ENCODE results near the gene ANO9.

ANO9 gene

DNA sequence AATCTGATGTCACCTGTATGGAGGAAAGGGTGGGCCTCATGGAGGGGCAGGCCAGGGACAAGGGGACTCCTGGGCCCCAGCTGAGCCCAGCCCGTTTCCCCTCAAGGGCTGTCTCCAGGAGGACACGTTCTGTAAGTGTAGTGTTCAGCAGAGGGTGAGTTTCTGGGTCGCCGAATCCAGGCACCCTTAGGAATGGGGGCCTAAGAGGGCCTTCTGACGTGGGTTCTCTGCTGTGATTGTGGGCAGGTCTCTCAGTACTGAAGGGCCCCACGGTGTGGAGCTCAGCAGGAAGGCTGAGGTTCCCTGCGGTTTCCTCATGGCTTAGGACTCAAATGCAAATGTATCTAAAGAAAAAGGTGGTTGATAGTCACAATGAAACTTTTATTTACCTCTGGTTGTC, 14.7 kb upstream of the ANO9 start:
- H3K36me3 ChIP-seq (ENCODE audit: control insufficient read depth, insufficient read depth, low read length), result peaks cover 14% of the 10 kb centered on the region
- no peaks in the 10 kb centered on the region for H3K27me3 ChIP-seq (replicated peaks; ENCODE audit: control insufficient read depth, insufficient read depth, low read length)
- no peak overlapping the region for H3K4me3 ChIP-seq (replicated peaks; ENCODE audit: low read depth, low read length)
- TF ChIP-seq CTCF (IDR thresholded peaks at IDR 0.05; ENCODE audit: insufficient read depth, low read length, poor library complexity, severe bottlenecking), result no peak
- DNase-seq (ENCODE audit: extremely low read depth, insufficient read length), result no peak

DNA sequence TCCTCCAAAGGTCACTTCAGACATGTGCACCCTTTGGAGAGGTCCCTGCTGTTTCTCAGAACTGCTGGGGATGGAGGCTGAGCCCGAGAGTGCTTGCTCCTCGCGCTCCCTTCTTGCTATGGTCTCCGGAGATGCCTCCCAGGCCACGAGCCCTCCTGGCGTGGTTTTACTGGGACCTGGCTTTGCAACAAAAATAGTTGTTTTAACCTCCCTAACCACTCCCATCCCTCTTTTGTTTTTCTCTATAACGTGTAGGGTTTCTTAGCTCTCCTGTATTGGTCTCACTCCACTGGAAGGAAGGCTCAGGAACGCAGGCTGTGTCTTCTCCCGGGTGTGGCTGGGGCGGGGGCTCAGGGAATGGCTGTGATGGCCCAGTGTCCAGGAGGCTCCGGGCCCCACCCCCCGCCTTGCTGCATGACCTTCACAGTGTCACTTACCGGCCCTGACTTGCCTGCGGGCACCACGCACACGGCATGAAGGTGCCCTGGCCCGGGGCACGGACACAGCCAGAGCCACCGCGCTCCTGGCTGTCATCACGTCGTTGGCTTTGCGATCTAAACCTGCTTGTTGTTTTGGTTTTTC, 13.8 kb upstream of the ANO9 start:
- H3K27me3 ChIP-seq (replicated peaks; ENCODE audit: control insufficient read depth, insufficient read depth, low read length), result no peaks in the 10 kb centered on the region
- TF ChIP-seq CTCF (IDR thresholded peaks at IDR 0.05; ENCODE audit: insufficient read depth, low read length, poor library complexity, severe bottlenecking), result no peak
- DNase-seq (ENCODE audit: extremely low read depth, insufficient read length), result no peak
- H3K36me3 ChIP-seq (ENCODE audit: control insufficient read depth, insufficient read depth, low read length), result peaks cover 10% of the 10 kb centered on the region
- H3K4me3 ChIP-seq (replicated peaks; ENCODE audit: low read depth, low read length), result no peak overlapping the region

DNA sequence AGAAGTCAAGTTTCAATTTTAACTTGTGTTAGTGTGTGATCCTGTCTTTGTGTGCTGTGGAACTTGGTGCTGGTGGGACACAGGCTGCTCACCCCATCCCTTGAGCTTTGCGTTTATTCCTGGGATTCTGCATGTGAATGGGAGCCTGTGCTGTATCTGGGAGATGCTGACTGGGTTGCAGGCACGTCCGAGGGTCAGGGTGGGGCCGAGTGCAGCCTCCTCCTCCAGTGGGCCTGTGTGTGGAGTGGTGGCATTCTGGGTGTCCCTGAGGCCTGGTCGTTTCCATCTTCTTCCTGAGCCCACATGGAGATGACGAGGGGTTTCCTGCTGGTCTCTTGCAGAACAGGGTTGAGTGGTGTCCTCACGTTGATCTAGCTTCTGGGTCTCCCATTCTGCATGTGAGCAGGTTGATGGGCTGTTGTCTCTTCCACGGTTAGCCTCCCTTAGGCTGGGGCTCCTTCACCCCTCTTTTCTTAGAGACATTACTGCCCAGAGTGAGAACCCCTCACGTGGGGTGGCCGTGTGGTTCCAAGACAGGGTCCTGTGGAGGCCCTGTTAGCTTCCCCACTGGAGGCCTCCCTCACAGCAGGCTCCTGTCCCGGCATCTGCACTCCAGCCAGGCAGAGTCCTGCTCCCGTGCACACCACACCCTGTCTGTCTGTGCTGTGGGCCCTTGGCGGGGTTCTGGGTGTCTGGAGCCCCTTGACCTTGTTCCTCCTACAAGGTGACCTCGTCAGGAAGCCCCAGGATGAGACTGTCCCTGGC, 13.2 kb upstream of the ANO9 start:
- DNase-seq (ENCODE audit: extremely low read depth, insufficient read length), result no peak
- no peak for TF ChIP-seq CTCF (IDR thresholded peaks at IDR 0.05; ENCODE audit: insufficient read depth, low read length, poor library complexity, severe bottlenecking)
- H3K36me3 ChIP-seq (ENCODE audit: control insufficient read depth, insufficient read depth, low read length), result peaks cover 8% of the 10 kb centered on the region
- no peak overlapping the region for H3K4me3 ChIP-seq (replicated peaks; ENCODE audit: low read depth, low read length)
- no peaks in the 10 kb centered on the region for H3K27me3 ChIP-seq (replicated peaks; ENCODE audit: control insufficient read depth, insufficient read depth, low read length)

DNA sequence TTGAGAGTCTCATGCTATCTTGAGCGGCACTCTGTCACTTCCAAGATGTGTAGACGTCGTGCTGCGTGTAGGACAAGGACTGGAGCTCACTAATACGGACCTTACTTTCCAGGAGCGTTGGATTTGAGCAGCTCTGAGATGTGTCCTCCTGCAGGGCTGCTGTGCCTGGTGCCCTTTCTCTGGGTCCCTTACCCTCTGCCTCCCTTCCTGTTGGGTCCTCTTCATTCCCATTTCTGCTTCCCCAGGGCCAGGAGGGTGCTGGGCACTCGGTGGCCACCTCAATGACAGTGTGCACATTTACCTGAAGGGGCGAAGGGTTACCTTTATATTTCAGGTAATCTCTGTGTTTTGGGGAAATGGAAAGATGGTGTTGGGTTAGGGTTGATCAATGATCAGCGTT, 12.2 kb upstream of the ANO9 start:
- DNase-seq (ENCODE audit: extremely low read depth, insufficient read length), result no peak
- no peak for TF ChIP-seq CTCF (IDR thresholded peaks at IDR 0.05; ENCODE audit: insufficient read depth, low read length, poor library complexity, severe bottlenecking)
- H3K4me3 ChIP-seq (replicated peaks; ENCODE audit: low read depth, low read length), result no peak overlapping the region
- H3K36me3 ChIP-seq (ENCODE audit: control insufficient read depth, insufficient read depth, low read length), result peaks cover 8% of the 10 kb centered on the region
- no peaks in the 10 kb centered on the region for H3K27me3 ChIP-seq (replicated peaks; ENCODE audit: control insufficient read depth, insufficient read depth, low read length)

DNA sequence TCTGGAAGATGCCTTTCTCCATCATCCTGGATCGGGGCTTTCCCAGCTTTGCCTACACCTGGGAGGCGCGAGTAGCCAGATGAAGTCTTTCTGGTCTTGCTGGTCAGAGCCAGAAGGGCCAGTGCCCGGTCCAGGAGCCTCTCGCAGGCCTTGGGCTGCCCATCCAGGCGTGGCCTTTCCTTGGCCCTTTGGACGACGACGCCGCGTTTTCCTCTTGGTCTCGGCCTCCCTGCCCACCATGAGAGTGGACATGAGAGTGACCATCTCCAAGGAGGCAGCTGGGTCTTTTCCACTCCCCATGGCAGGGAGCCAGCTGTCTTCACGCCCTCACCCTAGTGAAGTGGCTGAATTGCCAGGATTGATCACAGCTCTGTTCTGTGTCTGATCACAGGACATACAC, 11.8 kb upstream of the ANO9 start:
- TF ChIP-seq CTCF (IDR thresholded peaks at IDR 0.05; ENCODE audit: insufficient read depth, low read length, poor library complexity, severe bottlenecking), result no peak
- DNase-seq (ENCODE audit: extremely low read depth, insufficient read length), result no peak
- Histone ChIP-seq H3K36me3 (ENCODE audit: control insufficient read depth, insufficient read depth, low read length) (peaks cover 8% of the 10 kb centered on the region), H3K4me3 (replicated peaks; ENCODE audit: low read depth, low read length) (no peak overlapping the region), H3K27me3 (replicated peaks; ENCODE audit: control insufficient read depth, insufficient read depth, low read length) (no peaks in the 10 kb centered on the region)

Measured in GM06990 (cell line).